Hematopoietic multipotent progenitor cell (in vitro differentiated cells): ENCODE measurements around the gene CDH19. TPM values are rescaled to one million over a fixed set of nuclear protein-coding genes. Genes with fewer than 3 reads are reported as not detected.
"Not testable (repeated sequence)": the region's sequence is repeated elsewhere in the genome, so short reads cannot be mapped to it uniquely, and the experiment has no call there.

Experiments used
- DNase-seq, 3 donors: peaks; one replicate each; pipeline ENCODE4 v3.0.0-alpha.2; 2011 to 2015; ENCODE audit warnings: low read depth in 2 of 3, low spot score in 2 of 3
- total RNA-seq: library from RNA; depleted of rRNA; stranded (reverse); fragments of >200 nt; gene quantifications from one replicate; pipeline ENCODE4 v1.2.3, GENCODE V29; 2012

Gene CDH19
- total RNA-seq, 1 donor = not detected

DNA sequence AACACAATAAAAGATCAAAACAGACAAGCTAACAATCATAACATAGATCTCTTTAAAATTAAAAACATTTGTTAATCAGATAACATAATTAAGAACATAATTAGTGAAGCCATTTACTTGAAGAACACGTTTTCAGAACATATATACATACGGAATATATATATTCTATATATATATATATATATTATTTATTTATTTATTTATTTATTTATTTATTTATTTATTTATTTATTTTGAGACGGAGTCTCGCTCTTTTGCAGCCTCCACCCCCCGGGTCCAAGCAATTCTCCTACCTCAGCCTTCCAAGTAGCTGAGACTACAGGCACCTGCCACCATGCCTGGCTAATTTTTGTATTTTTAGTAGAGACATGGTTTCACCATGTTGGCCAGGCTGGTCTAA, 137.7 kb downstream of the CDH19 start:
- not testable (repeated sequence) for DNase-seq

DNA sequence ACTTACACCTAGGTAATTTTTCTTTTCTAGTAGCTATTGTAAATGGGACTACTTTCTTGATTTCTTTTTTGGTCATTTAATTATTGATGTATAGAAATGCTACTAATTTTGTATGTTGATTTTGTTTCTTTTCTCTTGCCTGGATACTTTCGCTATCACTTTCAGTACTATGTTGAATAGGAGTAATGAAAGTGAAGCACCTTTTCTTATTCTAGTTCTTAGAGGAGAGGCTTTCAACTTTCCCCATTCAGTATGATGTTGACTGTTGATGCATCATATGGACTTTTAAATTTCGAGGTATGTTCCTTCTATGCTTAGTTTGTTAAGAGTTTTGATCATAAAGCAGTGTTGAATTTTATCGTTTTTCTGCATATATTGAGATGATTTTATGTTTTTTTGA, 142.5 kb downstream of the CDH19 start:
- no peak for DNase-seq

DNA sequence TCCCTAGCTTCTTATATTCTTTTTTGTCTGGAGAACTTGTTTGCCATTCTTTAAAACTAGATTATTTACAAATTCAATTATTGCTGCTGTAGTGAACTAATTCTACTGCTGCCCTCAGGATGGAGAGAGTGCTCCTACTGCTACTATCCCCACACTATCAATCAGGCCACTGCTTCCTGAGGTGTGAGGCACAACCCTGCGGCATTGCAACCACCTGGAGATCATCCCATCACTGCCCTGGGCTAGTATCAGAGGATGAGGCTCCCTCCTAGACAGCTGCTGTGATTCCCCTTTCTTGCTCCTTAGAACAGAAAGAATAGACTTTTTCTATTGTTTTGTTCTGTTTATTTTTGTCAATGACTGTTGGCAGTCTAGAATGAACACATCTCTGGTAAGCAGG, 146.6 kb downstream of the CDH19 start:
- no peak for DNase-seq
